HG02852 (cell line): ENCODE measurements around the gene MAPKAPK5.
"Not testable (repeated sequence)": the region's sequence is repeated elsewhere in the genome, so short reads cannot be mapped to it uniquely, and the experiment has no call there.

ENCODE experiments used
- ATAC-seq: cut with Tn5 transposase; IDR thresholded peaks from one replicate; pipeline ENCODE4 v1.9.1; 2021; ENCODE audit warnings: mild to moderate bottlenecking, moderate library complexity; ENCODE audit not compliant: unreplicated experiment

The MAPKAPK5 gene

GRCh38 chr12:111873113-111873512, 31.1 kb downstream of the MAPKAPK5 start:
- ATAC-seq = no peak

- no peak for ATAC-seq
Observed at GRCh38 chr12:111881716-111882115, 39.7 kb downstream of the MAPKAPK5 start.

GRCh38 chr12:111886662-111887545, 44.9 kb downstream of the MAPKAPK5 start:
- no peak for ATAC-seq

GRCh38 chr12:111887926-111888745, 46.1 kb downstream of the MAPKAPK5 start:
- ATAC-seq = no peak

GRCh38 chr12:111893287-111893686, 51.3 kb downstream of the MAPKAPK5 start:
- no peak for ATAC-seq

GRCh38 chr12:111894556-111894955, 52.5 kb downstream of the MAPKAPK5 start:
- no peak for ATAC-seq

- no peak for ATAC-seq
Observed at GRCh38 chr12:111901182-111901581, 59.2 kb downstream of the MAPKAPK5 start.

GRCh38 chr12:111904446-111904975, 62.5 kb downstream of the MAPKAPK5 start:
- no peak for ATAC-seq

- no peak for ATAC-seq
Observed at GRCh38 chr12:111905502-111905901, 63.5 kb downstream of the MAPKAPK5 start.

- ATAC-seq = no peak
Observed at GRCh38 chr12:111907740-111908139, 65.7 kb downstream of the MAPKAPK5 start.

GRCh38 chr12:111925171-111925570, 83.1 kb downstream of the MAPKAPK5 start:
- ATAC-seq = no peak

GRCh38 chr12:111926631-111927030, 84.6 kb downstream of the MAPKAPK5 start:
- ATAC-seq = no peak

GRCh38 chr12:111927346-111927745, 85.3 kb downstream of the MAPKAPK5 start:
- no peak for ATAC-seq

- ATAC-seq = no peak
Observed at GRCh38 chr12:111932241-111932640, 90.2 kb downstream of the MAPKAPK5 start.

- no peak for ATAC-seq
Observed at GRCh38 chr12:111936869-111937268, 94.8 kb downstream of the MAPKAPK5 start.

GRCh38 chr12:111937429-111937828, 95.4 kb downstream of the MAPKAPK5 start:
- ATAC-seq = no peak

- no peak for ATAC-seq
Observed at GRCh38 chr12:111942557-111942956, 100.5 kb downstream of the MAPKAPK5 start.

- no peak for ATAC-seq
Observed at GRCh38 chr12:111943929-111944328, 101.9 kb downstream of the MAPKAPK5 start.

- not testable (repeated sequence) for ATAC-seq
Observed at GRCh38 chr12:111950961-111951676, 109.1 kb downstream of the MAPKAPK5 start.
